Measurements from ENCODE around the gene SIK3.
"Not testable (repeated sequence)": the region's sequence is repeated elsewhere in the genome, so short reads cannot be mapped to it uniquely, and the experiment has no call there.

The SIK3 gene

DNA sequence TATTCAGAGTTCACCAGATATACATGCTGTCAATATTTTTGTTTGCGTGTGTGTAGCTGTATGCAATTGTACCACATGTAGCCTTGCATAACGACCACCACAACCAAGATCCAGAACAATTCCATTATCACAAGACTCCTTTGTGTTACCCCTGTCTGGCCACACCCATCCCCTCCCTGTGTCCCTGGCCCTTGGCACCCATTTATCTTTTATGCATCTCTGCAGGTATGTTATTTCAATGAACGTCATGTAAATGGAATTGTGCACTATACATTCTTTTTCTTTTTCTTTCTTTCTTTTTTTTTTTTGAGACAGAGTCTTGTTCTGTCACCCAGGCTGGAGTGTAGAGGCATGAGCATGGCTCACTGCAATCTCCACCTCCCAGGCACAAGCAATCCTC, 36.2 kb upstream of the SIK3 start:
- DNase-seq (ENCODE audit: extremely low read depth, low read depth): no peak
- TF ChIP-seq, protein P1, sequence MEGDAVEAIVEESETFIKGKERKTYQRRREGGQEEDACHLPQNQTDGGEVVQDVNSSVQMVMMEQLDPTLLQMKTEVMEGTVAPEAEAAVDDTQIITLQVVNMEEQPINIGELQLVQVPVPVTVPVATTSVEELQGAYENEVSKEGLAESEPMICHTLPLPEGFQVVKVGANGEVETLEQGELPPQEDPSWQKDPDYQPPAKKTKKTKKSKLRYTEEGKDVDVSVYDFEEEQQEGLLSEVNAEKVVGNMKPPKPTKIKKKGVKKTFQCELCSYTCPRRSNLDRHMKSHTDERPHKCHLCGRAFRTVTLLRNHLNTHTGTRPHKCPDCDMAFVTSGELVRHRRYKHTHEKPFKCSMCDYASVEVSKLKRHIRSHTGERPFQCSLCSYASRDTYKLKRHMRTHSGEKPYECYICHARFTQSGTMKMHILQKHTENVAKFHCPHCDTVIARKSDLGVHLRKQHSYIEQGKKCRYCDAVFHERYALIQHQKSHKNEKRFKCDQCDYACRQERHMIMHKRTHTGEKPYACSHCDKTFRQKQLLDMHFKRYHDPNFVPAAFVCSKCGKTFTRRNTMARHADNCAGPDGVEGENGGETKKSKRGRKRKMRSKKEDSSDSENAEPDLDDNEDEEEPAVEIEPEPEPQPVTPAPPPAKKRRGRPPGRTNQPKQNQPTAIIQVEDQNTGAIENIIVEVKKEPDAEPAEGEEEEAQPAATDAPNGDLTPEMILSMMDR (IDR thresholded peaks at IDR 0.05; ENCODE audit: low read depth, low read length): no peak

DNA sequence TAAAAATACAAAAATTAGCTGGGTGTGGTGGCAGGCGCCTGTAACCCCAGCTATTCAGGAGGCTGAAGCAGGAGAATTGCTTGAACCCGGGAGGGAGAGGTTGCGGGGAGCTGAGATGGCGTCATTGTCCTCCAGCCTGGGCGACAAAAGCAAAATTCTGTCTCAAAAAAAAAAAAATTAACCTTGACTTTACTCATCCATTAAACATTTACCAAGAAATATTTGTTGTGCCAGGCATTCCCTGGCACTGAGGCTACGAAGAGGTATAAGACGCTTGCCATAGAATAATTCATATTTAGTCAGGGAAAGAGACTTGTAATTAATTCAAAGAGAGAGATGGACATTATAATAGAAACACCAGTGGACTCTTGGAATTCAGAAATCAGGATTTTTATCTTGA, 32.7 kb upstream of the SIK3 start:
- DNase-seq (ENCODE audit: extremely low read depth, low read depth): no peak
- TF ChIP-seq, protein P1 (IDR thresholded peaks at IDR 0.05; ENCODE audit: low read depth, low read length): no peak

- DNase-seq (ENCODE audit: extremely low read depth, low read depth): not testable (repeated sequence)
Measured at GRCh38 chr11:117130396-117130795, 32.2 kb upstream of the SIK3 start.

GRCh38 chr11:117128289-117128688, 30.1 kb upstream of the SIK3 start:
- TF ChIP-seq, protein P1 (IDR thresholded peaks at IDR 0.05; ENCODE audit: low read depth, low read length): no peak
- no peak for DNase-seq (ENCODE audit: extremely low read depth, low read depth)

- no peak for DNase-seq (ENCODE audit: extremely low read depth, low read depth)
- TF ChIP-seq, protein P1 (IDR thresholded peaks at IDR 0.05; ENCODE audit: low read depth, low read length): no peak
Measured at GRCh38 chr11:117127171-117127901, 29.1 kb upstream of the SIK3 start.

DNA sequence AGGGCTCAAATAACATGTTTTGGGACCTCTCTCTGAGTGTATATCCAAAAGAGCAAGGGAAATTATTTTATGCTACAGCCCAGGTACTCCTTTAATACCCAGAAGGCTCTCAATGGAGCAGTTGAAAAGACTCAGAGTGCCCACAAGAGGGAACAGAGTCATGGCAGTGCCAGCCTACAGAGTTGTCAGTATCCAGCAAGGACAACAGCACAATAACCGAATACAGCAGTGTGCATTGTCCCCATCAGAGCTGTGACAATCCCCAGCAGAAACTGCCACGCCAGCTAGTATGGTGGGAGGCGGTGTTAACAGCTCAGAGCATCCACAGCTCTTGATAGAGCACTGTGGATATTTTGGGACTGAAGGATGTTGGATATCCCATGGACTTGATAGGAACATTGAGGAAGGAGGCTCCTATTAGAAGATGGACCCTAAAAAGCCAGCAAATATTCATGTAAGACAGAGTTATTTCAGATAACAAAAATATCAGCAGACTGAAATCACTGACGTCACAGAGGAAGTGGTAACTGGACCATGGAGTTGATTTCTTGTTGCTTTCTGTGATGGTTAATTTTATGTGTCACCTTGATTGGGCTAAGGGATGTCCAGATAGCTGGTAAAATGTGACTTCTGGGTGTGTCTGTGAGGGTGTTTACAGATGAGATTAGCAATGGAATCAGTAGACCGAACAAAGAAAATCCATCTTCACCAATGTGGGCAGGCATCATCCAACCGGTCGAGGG, 28.2 kb upstream of the SIK3 start:
- no peak for DNase-seq (ENCODE audit: extremely low read depth, low read depth)
- TF ChIP-seq, protein P1 (IDR thresholded peaks at IDR 0.05; ENCODE audit: low read depth, low read length): no peak

GRCh38 chr11:117122556-117122955, 24.3 kb upstream of the SIK3 start:
- TF ChIP-seq, protein P1 (IDR thresholded peaks at IDR 0.05; ENCODE audit: low read depth, low read length): no peak
- no peak for DNase-seq (ENCODE audit: extremely low read depth, low read depth)

Data from AG09319 (cell line).